ENCODE measurements around the gene TPCN1. TPM values are rescaled to one million over a fixed set of nuclear protein-coding genes. Genes with fewer than 3 reads are reported as not detected.

TPCN1 gene
- total and polyA plus RNA-seq, 11 donors = 22.6 to 136 (median 80.5) TPM

GRCh38 chr12:113240395-113240794 is 19.1 kb downstream of the TPCN1 start:
- Histone ChIP-seq H3K4me1 (peaks cover 6 to 97% (median 90%) of the 10 kb centered on the region in 12 donors), H3K27me3 (no peaks in the 10 kb centered on the region), H3K27ac (peak overlapping the region in 10 of 12 donors; percentile 19 to 94 (median 70)), H3K4me3 (no peak overlapping the region), H3K36me3 (peaks cover 0 to 45% (median 31%) of the 10 kb centered on the region in 9 donors), H3K9me3 (no peaks in the 10 kb centered on the region)
- ATAC-seq = no peak
- 85 to 93% (median 86%) methylated on average over 3 of the region's 3 CpGs for WGBS, 4 donors
- DNase-seq = no peak
- intact Hi-C loops (cut with DNase I) = no loop called here
- TF ChIP-seq CTCF (IDR thresholded peaks at IDR 0.05) (no peak), POLR2A (IDR thresholded peaks at IDR 0.05) (no peak)

GRCh38 chr12:113241191-113242025 is 20.1 kb downstream of the TPCN1 start:
- ATAC-seq (no peak), DNase-seq (peak in 2 of 5 donors; percentile 38 to 51)
- Histone ChIP-seq H3K9me3 (no peaks in the 10 kb centered on the region), H3K4me3 (no peak overlapping the region), H3K36me3 (peaks cover 0 to 41% (median 27%) of the 10 kb centered on the region in 9 donors), H3K27ac (peak overlapping the region; percentile 19 to 94 (median 73)), H3K4me1 (peaks cover 8 to 97% (median 92%) of the 10 kb centered on the region in 12 donors), H3K27me3 (no peaks in the 10 kb centered on the region)
- intact Hi-C loops (cut with DNase I) = no loop called here
- no peak for TF ChIP-seq CTCF (IDR thresholded peaks at IDR 0.05)
- no peak for TF ChIP-seq POLR2A (IDR thresholded peaks at IDR 0.05)
- WGBS, 4 donors = 62 to 73% (median 69%) methylated on average over 13 to 14 of the region's 14 CpGs

GRCh38 chr12:113242026-113242418 is 20.8 kb downstream of the TPCN1 start:
- intact Hi-C loops (cut with DNase I) = no loop called here
- no peaks in the 10 kb centered on the region for H3K27me3 ChIP-seq
- peaks cover 0 to 41% (median 27%) of the 10 kb centered on the region in 9 donors for H3K36me3 ChIP-seq
- WGBS, 4 donors = 77 to 86% (median 82%) methylated on average over 11 of the region's 11 CpGs
- TF ChIP-seq CTCF (IDR thresholded peaks at IDR 0.05) (no peak), POLR2A (IDR thresholded peaks at IDR 0.05) (no peak)
- ATAC-seq (no peak), DNase-seq (peak in 2 of 5 donors; percentile 45 to 49)
- H3K27ac ChIP-seq = peak overlapping the region in 11 of 12 donors; percentile 19 to 94 (median 76)
- no peak overlapping the region for H3K4me3 ChIP-seq
- no peaks in the 10 kb centered on the region for H3K9me3 ChIP-seq
- peaks cover 12 to 97% (median 92%) of the 10 kb centered on the region in 12 donors for H3K4me1 ChIP-seq

- Histone ChIP-seq H3K27me3 (no peaks in the 10 kb centered on the region), H3K9me3 (no peaks in the 10 kb centered on the region), H3K4me3 (no peak overlapping the region), H3K36me3 (peaks cover 0 to 45% (median 28%) of the 10 kb centered on the region in 9 donors), H3K27ac (peak overlapping the region in 10 of 12 donors; percentile 19 to 94 (median 84)), H3K4me1 (peaks cover 14 to 97% (median 91%) of the 10 kb centered on the region in 12 donors)
- TF ChIP-seq CTCF (IDR thresholded peaks at IDR 0.05) (no peak), POLR2A (IDR thresholded peaks at IDR 0.05) (no peak)
- no peak for ATAC-seq
- intact Hi-C loops (cut with DNase I) = no loop called here
- DNase-seq = peak in 2 of 5 donors; percentile 14 to 20
- WGBS, 4 donors = 79 to 87% (median 83%) methylated on average over 8 of the region's 8 CpGs
Observed at GRCh38 chr12:113242560-113242959, 21.3 kb downstream of the TPCN1 start.
